Raji (cell line): ENCODE data around the gene MAP4K3.

Source experiments
- POLR2A ChIP-seq: IDR thresholded peaks from 2 replicates; pipeline ENCODE4 v1.6.1; 2011; ENCODE audit warnings: low read depth, low read length, control low read depth; ENCODE audit not compliant: insufficient read depth

MAP4K3 gene

GRCh38 chr2:39405364-39405763 is 31.7 kb downstream of the MAP4K3 start:
- TF ChIP-seq POLR2A: no peak

DNA sequence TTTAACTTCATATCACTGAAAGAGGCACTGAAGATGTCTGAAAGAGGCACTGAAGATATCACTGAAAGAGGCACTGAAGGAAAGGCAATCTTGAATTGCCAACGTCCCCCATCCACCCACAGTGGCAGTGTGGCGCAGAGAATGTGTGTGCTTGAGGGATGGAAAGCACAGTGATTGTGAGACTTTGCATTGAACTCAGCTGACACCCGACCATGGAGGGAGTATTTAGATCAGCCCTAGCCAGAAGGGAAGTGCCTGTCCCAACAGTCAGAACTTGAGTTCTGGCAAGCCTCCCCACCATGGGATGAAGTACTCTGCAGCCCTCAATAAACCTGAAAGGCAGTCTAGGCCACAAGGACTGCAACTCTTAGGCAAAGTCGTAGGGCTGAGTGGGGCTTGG is 33.8 kb downstream of the MAP4K3 start:
- no peak for TF ChIP-seq POLR2A

DNA sequence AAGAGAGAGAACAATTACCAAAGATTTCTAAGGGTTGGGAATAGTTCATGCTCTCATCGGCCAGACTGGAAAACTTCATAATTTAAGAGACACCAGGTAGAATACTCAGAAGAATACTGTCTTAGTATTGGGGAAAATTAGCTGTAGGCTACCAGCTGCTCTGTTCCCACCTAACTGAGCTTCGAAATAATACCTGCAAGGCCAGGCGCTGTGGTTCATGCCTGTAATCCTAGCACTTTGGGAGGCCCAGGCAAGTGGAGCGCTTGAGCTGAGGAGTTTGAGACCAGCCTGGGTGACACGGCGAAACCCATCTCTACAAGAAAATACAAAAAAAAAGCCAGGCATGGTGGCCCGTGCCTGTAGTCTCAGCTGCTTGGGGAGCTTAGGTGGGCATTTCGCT is 35.8 kb downstream of the MAP4K3 start:
- no peak for TF ChIP-seq POLR2A

GRCh38 chr2:39399570-39399969 is 37.5 kb downstream of the MAP4K3 start:
- TF ChIP-seq POLR2A: no peak

GRCh38 chr2:39395313-39395712 is 41.8 kb downstream of the MAP4K3 start:
- TF ChIP-seq POLR2A: no peak

DNA sequence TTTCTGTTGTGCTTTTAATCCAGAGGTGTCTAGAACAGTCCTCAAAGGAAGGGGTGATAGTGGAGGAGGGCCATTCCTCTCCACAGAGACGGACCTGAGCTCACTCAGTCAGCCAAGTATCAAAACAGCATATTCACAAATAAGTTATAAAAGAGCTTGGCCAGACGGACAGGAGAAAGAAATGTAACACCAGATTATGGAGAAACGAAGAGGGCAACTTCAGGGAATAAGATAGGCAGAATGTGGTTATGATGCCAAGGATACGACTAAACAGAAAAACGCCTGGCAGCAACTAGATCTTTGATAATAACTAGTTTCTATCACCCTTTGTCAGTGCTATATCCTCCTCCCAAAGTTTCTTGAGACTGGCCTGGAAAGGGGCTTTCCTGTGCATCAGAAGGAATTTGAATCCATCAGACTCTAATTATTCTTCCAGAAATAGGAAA is 42.5 kb downstream of the MAP4K3 start:
- no peak for TF ChIP-seq POLR2A

- no peak for TF ChIP-seq POLR2A
Measured at GRCh38 chr2:39392672-39393071, 44.4 kb downstream of the MAP4K3 start.

- no peak for TF ChIP-seq POLR2A
Measured at GRCh38 chr2:39390216-39390615, 46.9 kb downstream of the MAP4K3 start.

- no peak for TF ChIP-seq POLR2A
Measured at GRCh38 chr2:39386064-39386463, 51.0 kb downstream of the MAP4K3 start.

DNA sequence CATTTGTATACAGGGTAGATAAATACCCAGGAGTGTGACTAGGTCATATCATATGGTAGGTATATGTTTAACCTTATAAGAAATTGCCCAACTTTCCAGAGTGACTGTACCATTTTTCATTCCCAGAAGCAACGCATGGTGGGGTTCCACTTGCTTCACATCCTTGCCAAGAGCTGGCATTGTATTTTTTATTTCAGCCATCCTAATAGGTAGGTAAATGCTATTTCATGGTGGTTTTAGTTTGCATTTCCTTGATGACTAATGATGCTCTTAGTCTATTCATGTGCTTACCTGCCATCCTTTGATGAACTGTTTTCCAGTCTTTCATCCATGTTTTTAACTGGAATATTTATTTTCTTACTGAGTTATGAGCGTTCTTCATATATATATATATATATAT is 51.9 kb downstream of the MAP4K3 start:
- no peak for TF ChIP-seq POLR2A

- TF ChIP-seq POLR2A: no peak
Measured at GRCh38 chr2:39383146-39383545, 53.9 kb downstream of the MAP4K3 start.

DNA sequence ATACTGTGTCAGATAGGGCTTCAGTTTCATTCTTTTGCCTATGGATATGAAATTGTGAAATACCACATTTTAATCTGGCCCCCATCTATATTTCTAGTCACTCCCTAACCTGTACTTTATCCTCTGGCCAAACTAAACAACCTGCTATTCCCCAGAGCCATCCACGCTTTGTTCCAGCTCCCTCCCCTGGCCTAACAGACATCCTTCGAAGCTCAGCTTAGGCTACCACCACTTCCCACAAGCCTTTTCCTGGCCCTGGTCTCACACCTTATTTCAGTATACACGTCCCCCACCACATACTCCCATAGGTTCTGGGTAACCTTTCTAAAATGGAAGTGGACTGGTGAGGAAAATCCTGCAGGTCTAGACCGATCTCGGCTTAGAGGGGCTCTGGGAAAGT is 55.4 kb downstream of the MAP4K3 start:
- no peak for TF ChIP-seq POLR2A

GRCh38 chr2:39380525-39381150 is 56.4 kb downstream of the MAP4K3 start:
- no peak for TF ChIP-seq POLR2A

- TF ChIP-seq POLR2A: no peak
Measured at GRCh38 chr2:39379643-39380524, 57.2 kb downstream of the MAP4K3 start.

GRCh38 chr2:39378968-39379367 is 58.1 kb downstream of the MAP4K3 start:
- TF ChIP-seq POLR2A: no peak

- no peak for TF ChIP-seq POLR2A
Measured at GRCh38 chr2:39377226-39377939, 59.7 kb downstream of the MAP4K3 start.
